GM12864 (cell line): ENCODE data around the gene GRIN2A.

Experiments used
- DNase-seq: peaks from one replicate; pipeline ENCODE4 v3.0.0-alpha.2; 2011; ENCODE audit warnings: low read depth
- H3K4me3 ChIP-seq: 2 replicates; pipeline ENCODE4 v1.5.1; 2011; ENCODE audit warnings: mild to moderate bottlenecking, low read depth, low read length, control low read depth
- CTCF ChIP-seq: IDR thresholded peaks from 2 replicates; pipeline ENCODE4 v1.5.1; 2011; ENCODE audit warnings: low read depth, mild to moderate bottlenecking, moderate library complexity, low read length, control low read depth, inconsistent platforms; ENCODE audit errors: missing control alignments

GRIN2A gene

GRCh38 chr16:9821331-9821730 lies 360.9 kb downstream of the GRIN2A start:
- TF ChIP-seq CTCF: no peak
- DNase-seq: no peak
- no peak overlapping the region for H3K4me3 ChIP-seq

- DNase-seq: no peak
- no peak for TF ChIP-seq CTCF
- H3K4me3 ChIP-seq: no peak overlapping the region
These were observed 361.6 kb downstream of the GRIN2A start for GRCh38 chr16:9820476-9821246.

- no peak for TF ChIP-seq CTCF
- no peak for DNase-seq
- H3K4me3 ChIP-seq: no peak overlapping the region
These were observed 363.5 kb downstream of the GRIN2A start for GRCh38 chr16:9818702-9819101.

GRCh38 chr16:9817586-9817985 lies 364.6 kb downstream of the GRIN2A start:
- H3K4me3 ChIP-seq: no peak overlapping the region
- DNase-seq: no peak
- no peak for TF ChIP-seq CTCF

GRCh38 chr16:9816644-9817043 lies 365.6 kb downstream of the GRIN2A start:
- DNase-seq: no peak
- no peak for TF ChIP-seq CTCF
- no peak overlapping the region for H3K4me3 ChIP-seq

GRCh38 chr16:9813665-9814064 lies 368.6 kb downstream of the GRIN2A start:
- TF ChIP-seq CTCF: no peak
- no peak overlapping the region for H3K4me3 ChIP-seq
- no peak for DNase-seq

- no peak overlapping the region for H3K4me3 ChIP-seq
- DNase-seq: no peak
- TF ChIP-seq CTCF: no peak
These were observed 374.0 kb downstream of the GRIN2A start for GRCh38 chr16:9808210-9808609.
